Measurements from ENCODE around the gene CHMP2A. TPM values are rescaled to one million over a fixed set of nuclear protein-coding genes. Genes with fewer than 3 reads are reported as not detected.

CHMP2A gene
- total and polyA plus RNA-seq, 2 of the 13 experiments (the other 11 are each of a cell fraction or from before 2014, with no cell fraction given): 49.7 to 55.0 TPM

DNA sequence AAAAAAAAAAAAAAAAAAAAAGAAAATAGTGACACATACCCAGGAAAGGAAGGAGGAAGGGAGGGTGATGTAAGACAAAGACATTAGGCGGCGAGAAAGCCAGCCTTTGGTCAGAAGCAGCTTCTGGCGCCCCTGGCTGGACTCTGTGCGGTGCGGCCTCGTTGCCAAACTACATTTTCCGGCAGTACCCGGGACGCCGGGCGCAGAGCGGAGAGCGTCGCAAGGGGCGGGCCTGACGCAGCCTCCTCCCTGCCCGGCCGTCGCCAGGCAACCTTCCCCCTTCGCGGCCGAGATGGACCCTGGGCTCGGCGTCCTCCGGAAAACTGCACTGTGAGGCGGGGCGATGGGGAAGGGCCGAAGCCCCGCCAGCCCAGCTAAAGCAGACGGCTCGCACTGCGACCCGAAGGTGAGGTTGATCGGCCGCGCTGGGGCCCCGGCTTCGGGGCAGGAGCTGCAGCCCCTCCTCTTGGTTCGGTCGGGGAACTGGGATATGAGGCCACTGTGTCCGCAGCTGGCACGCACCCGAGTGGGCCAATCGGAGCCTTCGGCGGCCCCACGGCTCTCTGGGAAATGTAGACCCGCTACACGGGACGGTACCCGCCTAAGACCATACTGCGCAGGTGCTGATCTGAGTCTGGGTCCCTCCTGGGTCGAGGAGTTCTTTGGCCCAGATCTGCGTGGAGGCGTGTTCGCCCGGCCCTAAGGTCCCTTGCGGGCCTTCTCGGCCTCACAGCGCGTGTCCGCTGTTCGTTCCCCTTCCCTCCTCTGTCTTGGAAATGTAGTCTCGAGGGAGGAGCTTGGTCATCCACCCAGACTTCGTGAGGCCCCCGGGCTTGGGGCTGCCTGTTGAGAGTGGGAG, 20.5 kb upstream of the CHMP2A start (continued):
- TF ChIP-seq ETV6 (CRISPR knock-in tag; conservative IDR thresholded peaks at IDR 0.05) (0 out of 2 replicates have a peak, but pooled peaks have one; percentile 17), BCL3 (CRISPR knock-in tag; IDR thresholded peaks at IDR 0.05) (peak; percentile 62; the same call in 1 of the 2 replicates), ZNF33A (CRISPR knock-in tag; IDR thresholded peaks at IDR 0.05; ENCODE audit: borderline replicate concordance) (no peak), ZNF138 (CRISPR knock-in tag; IDR thresholded peaks at IDR 0.05; ENCODE audit: low read depth) (no peak; the same call in 1 of the 2 replicates), BRF2 (CRISPR knock-in tag; IDR thresholded peaks at IDR 0.05) (0 out of 2 replicates have a peak, but pooled peaks have one; percentile 28), BATF2 (CRISPR knock-in tag; IDR thresholded peaks at IDR 0.05) (no peak), NFYC (CRISPR knock-in tag; IDR thresholded peaks at IDR 0.05) (peak; percentile 81), ZFP41 (CRISPR knock-in tag; IDR thresholded peaks at IDR 0.05; ENCODE audit: borderline replicate concordance) (no peak), ZFP90 (CRISPR knock-in tag; IDR thresholded peaks at IDR 0.05; ENCODE audit: borderline replicate concordance) (peak; percentile 72; the same call in 1 of the 2 replicates), SNAI1 (CRISPR knock-in tag; IDR thresholded peaks at IDR 0.05; ENCODE audit: borderline replicate concordance) (peak; percentile 35; the same call in 1 of the 2 replicates), SP140L (CRISPR knock-in tag; IDR thresholded peaks at IDR 0.05; ENCODE audit: borderline replicate concordance) (no peak), ATRX (CRISPR knock-in tag; IDR thresholded peaks at IDR 0.05; ENCODE audit: borderline replicate concordance) (no peak), ZKSCAN1 (IDR thresholded peaks at IDR 0.05; ENCODE audit: low read length) (no peak), ZFP82 (CRISPR knock-in tag; IDR thresholded peaks at IDR 0.05; ENCODE audit: borderline replicate concordance) (0 out of 2 replicates have a peak, but pooled peaks have one; percentile 40), NCOR1 (IDR thresholded peaks at IDR 0.05; ENCODE audit: borderline replicate concordance, low read length) (no peak), AGO1 (IDR thresholded peaks at IDR 0.05; ENCODE audit: low read depth, low read length, poor library complexity, severe bottlenecking) (peak; percentile 63)
- TF ChIP-seq, protein P1, sequence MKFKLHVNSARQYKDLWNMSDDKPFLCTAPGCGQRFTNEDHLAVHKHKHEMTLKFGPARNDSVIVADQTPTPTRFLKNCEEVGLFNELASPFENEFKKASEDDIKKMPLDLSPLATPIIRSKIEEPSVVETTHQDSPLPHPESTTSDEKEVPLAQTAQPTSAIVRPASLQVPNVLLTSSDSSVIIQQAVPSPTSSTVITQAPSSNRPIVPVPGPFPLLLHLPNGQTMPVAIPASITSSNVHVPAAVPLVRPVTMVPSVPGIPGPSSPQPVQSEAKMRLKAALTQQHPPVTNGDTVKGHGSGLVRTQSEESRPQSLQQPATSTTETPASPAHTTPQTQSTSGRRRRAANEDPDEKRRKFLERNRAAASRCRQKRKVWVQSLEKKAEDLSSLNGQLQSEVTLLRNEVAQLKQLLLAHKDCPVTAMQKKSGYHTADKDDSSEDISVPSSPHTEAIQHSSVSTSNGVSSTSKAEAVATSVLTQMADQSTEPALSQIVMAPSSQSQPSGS (CRISPR knock-in tag; IDR thresholded peaks at IDR 0.05): 0 out of 2 replicates have a peak, but pooled peaks have one; percentile 14
- TF ChIP-seq, protein P2, sequence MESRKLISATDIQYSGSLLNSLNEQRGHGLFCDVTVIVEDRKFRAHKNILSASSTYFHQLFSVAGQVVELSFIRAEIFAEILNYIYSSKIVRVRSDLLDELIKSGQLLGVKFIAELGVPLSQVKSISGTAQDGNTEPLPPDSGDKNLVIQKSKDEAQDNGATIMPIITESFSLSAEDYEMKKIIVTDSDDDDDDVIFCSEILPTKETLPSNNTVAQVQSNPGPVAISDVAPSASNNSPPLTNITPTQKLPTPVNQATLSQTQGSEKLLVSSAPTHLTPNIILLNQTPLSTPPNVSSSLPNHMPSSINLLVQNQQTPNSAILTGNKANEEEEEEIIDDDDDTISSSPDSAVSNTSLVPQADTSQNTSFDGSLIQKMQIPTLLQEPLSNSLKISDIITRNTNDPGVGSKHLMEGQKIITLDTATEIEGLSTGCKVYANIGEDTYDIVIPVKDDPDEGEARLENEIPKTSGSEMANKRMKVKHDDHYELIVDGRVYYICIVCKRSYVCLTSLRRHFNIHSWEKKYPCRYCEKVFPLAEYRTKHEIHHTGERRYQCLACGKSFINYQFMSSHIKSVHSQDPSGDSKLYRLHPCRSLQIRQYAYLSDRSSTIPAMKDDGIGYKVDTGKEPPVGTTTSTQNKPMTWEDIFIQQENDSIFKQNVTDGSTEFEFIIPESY (CRISPR knock-in tag; IDR thresholded peaks at IDR 0.05): no peak; the same call in 1 of the 2 replicates
